Stimulated activated CD4-positive, alpha-beta T cell treated with anti-CD3 and anti-CD28 coated beads, TNF-alpha, amount 100 ng/mL, for 24 hours (primary cell): ENCODE data around the gene ARMC6.

Experiments
- DNase-seq, 3 experiments: peaks; one replicate each; pipeline ENCODE4 v3.0.0-alpha.2; 2020; ENCODE audit warnings: low read depth in 3 of 3

Gene ARMC6

DNA sequence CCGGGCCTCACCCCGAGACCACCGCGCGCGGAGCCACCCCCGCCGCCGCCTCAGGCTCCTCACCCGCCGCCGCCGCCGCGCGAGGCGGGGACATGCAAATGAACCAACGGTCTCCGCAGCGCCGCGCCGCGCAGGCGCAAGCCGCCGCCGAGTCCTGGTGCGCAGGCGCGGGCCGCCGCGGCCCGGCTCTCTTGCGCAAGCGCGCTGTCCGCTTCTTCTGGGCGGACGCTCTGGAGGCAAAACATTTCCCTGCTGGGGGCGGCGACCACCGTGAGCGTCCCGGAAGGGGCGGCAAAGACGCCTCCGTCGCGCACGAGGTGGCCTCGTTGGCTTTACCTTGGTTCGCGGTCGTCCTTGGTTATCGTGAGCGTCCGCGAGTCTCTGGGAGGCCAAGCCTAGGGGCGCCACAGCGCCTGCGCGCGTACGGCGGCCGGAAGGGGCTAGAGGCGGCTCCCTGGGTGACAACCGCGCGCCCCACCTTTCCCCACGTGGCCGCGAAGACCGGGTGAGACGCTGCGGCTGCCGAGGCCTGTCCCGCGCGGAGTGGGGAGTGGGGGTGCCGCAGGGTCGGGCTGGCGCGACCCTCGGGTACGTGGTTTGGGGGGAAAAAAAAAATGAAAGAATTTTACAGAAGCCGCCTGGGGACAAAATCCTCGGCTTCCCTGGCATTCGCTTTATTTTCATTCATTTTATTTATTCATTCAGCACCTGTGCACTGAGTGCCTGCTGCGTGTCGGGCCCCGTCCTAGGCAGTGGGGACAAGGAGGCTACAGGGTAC, at the start of gene ARMC6, which contains the start of gene SUGP2:
Gene ARMC6, plus strand, starts transcription at position 178 of the 778 bp plus-strand sequence. CDS start 607 bp downstream, outside the sequence.
Gene SUGP2, minus strand, starts transcription at position 92 of the 778 bp plus-strand sequence. CDS start 2,446 bp downstream, outside the sequence.
- peak; percentile 74 to 85 (median 78) for DNase-seq

- DNase-seq, result no peak
These were observed 49.2 kb upstream of the ARMC6 start for GRCh38 chr19:18984251-18984650.

DNA sequence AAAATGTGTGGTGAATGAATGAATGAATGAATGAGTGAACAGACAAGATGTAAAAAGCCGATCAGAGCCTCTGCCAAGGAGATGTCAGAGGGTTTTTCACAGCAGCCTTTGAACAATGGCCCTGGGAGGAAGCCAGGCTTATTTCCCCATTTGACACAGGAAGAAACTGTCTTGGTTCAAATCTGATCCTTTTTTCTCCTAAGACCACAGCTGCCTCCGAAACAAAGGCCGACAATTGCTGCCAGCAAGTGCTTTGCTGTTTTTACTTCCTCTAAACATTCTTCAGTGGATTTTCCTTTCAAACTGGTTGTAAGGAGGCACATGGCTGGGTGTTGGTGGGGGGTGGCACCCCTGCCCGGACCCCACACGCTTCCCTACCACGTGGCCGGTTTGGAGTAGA, 48.1 kb upstream of the ARMC6 start:
- no peak for DNase-seq

DNA sequence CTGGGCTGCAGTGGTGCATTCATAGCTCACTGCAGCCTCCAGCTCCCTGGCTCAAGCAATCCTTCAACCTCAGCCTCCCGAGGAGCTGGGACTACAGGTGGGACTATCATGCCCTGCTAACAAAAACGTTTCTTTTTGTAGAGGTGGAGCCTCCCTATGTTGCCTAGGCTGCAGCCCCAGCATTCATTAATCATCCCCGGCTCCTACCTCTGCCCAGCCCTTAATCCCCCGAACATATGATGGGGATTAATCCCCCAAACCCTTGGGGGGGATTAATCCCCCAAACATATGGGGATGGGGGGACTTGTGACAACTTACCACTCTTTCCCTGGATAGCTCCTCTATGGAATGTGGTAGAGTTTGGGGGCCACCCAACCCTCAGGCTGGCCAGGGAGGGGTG, 45.9 kb upstream of the ARMC6 start:
- no peak for DNase-seq

GRCh38 chr19:18989316-18989715, 44.1 kb upstream of the ARMC6 start:
- DNase-seq, result no peak

DNA sequence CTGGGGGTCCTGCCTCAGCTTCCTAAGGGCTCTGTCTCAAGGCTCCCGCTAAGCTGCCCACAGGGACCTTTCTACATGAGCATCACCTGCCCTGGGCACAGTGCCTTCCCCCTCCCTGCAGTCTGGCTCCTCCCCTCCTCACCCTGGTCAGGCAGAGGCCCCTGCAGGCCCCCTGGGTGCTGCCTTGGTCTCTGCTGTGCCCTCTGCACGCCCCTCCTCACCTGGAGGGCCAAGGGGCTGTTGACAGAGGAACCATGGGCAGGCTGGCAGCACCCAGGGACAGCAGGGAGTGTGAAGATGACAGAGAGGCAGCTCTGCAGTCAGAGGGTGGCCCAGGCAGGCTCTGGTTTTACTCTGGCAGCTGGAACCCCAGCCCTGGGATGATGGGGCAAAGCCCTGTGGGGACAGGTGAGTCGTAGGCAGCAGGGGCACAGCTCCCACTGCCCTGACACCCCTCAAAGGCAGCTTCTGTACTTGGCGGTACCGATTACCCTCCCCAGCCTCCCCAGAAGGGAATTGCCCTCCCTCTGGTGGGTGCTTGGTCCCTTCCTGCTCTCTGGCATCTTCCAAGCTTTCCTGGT, 43.2 kb upstream of the ARMC6 start:
- no peak for DNase-seq

DNA sequence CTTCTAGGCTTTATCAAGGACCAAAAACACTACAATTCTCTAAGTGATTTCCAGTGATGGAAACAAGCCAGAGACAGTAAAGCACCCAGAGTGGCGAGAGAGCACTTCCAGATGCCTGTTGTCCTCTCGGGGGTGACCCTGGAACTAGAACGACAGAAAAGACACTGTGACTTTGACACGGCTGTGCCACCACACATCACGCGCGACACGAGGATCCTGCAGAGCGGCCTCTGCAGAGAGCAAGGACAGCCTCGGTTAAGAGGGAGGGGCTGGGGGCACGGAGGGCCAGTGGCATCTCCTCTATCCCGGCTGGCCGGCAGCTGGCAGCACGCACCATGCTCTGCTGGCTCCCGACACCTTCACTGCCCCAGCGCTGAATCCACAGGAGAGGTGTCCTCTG, 42.4 kb upstream of the ARMC6 start:
- no peak for DNase-seq

- DNase-seq, result no peak
These were observed 41.9 kb upstream of the ARMC6 start for GRCh38 chr19:18991468-18991867.

DNA sequence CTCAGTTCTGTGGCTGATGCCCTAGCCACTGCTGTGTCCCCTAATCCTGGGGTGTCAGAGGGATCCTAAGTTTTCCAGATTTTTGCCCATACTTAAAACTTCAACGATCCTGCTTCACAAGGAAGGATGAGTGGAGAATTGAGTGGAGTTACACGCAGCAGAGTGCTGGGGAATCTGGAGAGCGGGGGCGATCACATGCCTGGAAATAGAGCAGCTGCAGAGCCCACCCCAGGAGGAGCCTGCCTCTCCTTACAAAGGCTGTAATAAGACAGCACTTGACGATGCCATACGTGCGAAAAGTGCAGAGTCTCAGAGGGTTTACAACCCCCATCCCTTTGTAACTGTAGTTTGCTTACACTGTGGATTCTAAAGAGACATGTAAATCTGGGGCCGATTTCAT, 40.7 kb upstream of the ARMC6 start:
- no peak for DNase-seq

DNA sequence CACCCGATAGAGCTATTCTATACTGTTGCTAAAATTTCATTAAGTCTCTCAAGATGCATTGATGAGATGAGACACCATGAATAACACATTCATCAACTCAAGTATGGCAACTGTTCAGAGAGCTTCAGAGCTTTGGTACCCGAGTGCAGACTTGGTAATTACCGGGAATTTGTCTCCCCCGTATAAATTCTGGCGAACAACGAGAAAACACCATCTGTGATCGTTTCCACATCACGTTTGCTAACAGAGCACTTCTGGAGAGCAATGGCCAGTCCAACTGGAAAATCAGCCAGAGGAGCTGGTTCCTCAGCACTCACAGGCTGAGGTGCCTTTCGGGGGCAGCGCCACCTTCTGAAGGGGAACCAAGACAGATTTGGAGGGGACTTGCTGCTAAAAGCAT, 40.3 kb upstream of the ARMC6 start:
- no peak for DNase-seq

DNA sequence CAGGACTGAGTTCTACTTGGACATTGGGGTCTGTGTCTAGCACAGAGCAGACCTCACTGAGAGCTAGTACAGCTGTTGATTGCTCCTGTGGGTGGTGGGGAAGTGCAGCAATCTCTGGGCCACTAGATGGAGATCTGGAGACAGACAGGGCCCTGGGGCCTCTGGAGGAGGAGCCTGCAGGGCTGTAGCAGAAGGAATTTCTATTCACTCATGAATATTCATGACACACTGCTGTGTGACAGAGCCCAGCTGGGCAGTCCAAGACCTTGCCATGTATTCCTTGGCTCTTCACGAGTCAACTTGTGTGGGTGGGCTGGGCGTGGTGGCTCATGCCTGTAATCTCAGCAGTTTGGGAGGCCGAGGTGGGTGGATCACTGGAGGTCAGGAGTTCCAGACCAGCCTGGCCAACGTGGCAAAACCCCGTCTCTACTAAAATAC, 37.6 kb upstream of the ARMC6 start:
- DNase-seq, result peak in 1 of 3 experiments; percentile 12

DNA sequence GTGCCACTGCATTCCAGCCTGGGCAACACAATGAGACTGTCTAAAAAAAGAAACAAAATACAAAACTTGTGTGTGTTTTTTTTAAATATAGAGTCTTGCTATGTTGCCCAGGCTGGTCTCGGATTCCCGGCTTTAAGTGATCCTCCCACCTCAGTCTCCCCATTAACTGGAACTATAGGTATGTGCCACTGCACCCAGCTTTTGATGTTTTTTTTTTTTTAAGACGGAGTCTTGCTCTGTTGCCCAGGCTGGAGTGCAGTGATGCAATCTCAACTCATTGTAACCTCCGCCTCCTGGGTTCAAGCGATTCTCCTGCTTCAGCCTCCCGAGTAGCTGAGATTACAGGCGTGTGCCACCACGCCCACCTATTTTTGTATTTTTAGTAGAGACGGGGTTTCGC, 37.1 kb upstream of the ARMC6 start:
- no peak for DNase-seq

GRCh38 chr19:18996796-18997394, 36.5 kb upstream of the ARMC6 start:
- DNase-seq, result no peak

GRCh38 chr19:18998276-18998675, 35.1 kb upstream of the ARMC6 start:
- DNase-seq, result no peak

- DNase-seq, result no peak
These were observed 34.2 kb upstream of the ARMC6 start for GRCh38 chr19:18999016-18999758.

GRCh38 chr19:18999896-19000620, 33.3 kb upstream of the ARMC6 start:
- DNase-seq, result no peak

DNA sequence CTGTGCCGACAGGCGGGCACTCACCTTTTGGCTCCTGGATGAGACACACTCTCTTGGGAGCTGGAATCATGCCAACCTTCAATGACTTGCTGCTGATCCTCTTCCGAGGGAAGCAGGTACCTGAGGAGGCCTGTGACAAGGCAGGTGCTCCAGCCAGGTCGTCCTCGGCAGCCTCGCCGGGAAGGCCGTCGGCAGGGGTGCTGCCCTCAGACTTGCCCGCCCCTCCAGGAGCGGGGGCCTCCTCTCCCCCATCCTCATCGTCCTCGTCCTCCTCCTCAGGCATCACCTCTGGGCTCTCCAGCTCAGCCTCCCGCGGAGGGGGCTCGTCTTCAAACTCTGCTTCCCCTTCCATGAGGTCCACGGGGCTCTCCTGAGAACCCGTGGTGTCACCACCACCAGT, 29.3 kb upstream of the ARMC6 start:
- DNase-seq, result no peak

- DNase-seq, result no peak
These were observed 27.2 kb upstream of the ARMC6 start for GRCh38 chr19:19006213-19006612.

- DNase-seq, result no peak
These were observed 23.5 kb upstream of the ARMC6 start for GRCh38 chr19:19009951-19010350.

- no peak for DNase-seq
These were observed 22.9 kb upstream of the ARMC6 start for GRCh38 chr19:19010551-19010950.

DNA sequence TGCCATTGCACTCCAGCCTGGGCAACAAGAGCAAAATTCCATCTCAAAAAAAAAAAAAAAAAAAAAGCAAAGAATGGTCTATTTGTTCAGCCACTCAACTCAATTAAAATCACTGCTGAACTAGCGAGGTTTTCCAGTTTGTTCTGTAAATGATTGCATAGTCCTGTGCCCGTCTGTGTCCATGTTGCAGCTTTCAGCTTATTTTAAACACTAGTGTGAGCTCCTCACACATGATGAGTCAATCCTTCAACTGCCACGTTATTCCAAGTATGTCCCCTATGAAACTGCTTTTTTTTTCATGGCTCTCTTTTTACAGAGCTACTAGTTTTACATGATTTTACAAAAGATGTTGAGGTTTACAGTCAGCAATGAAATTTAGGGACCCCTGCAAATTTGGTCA, 12.3 kb upstream of the ARMC6 start:
- DNase-seq, result no peak
